Measurements from ENCODE around the gene NPW.

DNA sequence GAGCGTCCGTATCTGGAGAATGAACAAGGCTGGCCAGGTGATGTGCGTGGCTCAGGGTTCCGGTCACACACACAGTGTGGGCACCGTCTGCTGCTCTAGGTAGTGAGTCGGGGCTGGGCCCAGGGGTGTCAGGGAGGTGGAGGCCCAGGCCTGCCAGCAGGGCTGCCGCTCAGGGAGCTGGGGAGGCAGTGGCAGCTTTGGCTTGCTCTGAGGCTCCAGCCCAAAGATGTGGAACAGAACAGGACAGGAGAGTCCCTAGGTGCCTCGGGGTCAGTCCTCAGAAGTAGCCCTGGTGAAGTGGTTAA is 43.4 kb upstream of the NPW start:
- TF ChIP-seq, protein P1, sequence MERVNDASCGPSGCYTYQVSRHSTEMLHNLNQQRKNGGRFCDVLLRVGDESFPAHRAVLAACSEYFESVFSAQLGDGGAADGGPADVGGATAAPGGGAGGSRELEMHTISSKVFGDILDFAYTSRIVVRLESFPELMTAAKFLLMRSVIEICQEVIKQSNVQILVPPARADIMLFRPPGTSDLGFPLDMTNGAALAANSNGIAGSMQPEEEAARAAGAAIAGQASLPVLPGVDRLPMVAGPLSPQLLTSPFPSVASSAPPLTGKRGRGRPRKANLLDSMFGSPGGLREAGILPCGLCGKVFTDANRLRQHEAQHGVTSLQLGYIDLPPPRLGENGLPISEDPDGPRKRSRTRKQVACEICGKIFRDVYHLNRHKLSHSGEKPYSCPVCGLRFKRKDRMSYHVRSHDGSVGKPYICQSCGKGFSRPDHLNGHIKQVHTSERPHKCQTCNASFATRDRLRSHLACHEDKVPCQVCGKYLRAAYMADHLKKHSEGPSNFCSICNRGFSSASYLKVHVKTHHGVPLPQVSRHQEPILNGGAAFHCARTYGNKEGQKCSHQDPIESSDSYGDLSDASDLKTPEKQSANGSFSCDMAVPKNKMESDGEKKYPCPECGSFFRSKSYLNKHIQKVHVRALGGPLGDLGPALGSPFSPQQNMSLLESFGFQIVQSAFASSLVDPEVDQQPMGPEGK (CRISPR knock-in tag; IDR thresholded peaks at IDR 0.05; ENCODE audit: borderline replicate concordance), result no peak
- no peak for TF ChIP-seq ZNF8 (CRISPR knock-in tag; IDR thresholded peaks at IDR 0.05)
- TF ChIP-seq, protein P2, sequence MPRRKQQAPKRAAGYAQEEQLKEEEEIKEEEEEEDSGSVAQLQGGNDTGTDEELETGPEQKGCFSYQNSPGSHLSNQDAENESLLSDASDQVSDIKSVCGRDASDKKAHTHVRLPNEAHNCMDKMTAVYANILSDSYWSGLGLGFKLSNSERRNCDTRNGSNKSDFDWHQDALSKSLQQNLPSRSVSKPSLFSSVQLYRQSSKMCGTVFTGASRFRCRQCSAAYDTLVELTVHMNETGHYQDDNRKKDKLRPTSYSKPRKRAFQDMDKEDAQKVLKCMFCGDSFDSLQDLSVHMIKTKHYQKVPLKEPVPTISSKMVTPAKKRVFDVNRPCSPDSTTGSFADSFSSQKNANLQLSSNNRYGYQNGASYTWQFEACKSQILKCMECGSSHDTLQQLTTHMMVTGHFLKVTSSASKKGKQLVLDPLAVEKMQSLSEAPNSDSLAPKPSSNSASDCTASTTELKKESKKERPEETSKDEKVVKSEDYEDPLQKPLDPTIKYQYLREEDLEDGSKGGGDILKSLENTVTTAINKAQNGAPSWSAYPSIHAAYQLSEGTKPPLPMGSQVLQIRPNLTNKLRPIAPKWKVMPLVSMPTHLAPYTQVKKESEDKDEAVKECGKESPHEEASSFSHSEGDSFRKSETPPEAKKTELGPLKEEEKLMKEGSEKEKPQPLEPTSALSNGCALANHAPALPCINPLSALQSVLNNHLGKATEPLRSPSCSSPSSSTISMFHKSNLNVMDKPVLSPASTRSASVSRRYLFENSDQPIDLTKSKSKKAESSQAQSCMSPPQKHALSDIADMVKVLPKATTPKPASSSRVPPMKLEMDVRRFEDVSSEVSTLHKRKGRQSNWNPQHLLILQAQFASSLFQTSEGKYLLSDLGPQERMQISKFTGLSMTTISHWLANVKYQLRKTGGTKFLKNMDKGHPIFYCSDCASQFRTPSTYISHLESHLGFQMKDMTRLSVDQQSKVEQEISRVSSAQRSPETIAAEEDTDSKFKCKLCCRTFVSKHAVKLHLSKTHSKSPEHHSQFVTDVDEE (CRISPR knock-in tag; IDR thresholded peaks at IDR 0.05), result no peak
- TF ChIP-seq ZFP30 (CRISPR knock-in tag; IDR thresholded peaks at IDR 0.05), result no peak
- TF ChIP-seq, protein P3, sequence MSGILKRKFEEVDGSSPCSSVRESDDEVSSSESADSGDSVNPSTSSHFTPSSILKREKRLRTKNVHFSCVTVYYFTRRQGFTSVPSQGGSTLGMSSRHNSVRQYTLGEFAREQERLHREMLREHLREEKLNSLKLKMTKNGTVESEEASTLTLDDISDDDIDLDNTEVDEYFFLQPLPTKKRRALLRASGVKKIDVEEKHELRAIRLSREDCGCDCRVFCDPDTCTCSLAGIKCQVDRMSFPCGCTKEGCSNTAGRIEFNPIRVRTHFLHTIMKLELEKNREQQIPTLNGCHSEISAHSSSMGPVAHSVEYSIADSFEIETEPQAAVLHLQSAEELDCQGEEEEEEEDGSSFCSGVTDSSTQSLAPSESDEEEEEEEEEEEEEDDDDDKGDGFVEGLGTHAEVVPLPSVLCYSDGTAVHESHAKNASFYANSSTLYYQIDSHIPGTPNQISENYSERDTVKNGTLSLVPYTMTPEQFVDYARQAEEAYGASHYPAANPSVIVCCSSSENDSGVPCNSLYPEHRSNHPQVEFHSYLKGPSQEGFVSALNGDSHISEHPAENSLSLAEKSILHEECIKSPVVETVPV (CRISPR knock-in tag; IDR thresholded peaks at IDR 0.05), result no peak
- TF ChIP-seq OSR1 (CRISPR knock-in tag; IDR thresholded peaks at IDR 0.05), result no peak
- no peak for TF ChIP-seq ZC3H10 (CRISPR knock-in tag; IDR thresholded peaks at IDR 0.05)
- TF ChIP-seq GLIS3 (CRISPR knock-in tag; IDR thresholded peaks at IDR 0.05), result no peak
- no peak for TF ChIP-seq TCF4 (CRISPR knock-in tag; IDR thresholded peaks at IDR 0.05; ENCODE audit: borderline replicate concordance)
- no peak for TF ChIP-seq ZFP3 (CRISPR knock-in tag; IDR thresholded peaks at IDR 0.05)
- no peak for TF ChIP-seq CSDC2 (CRISPR knock-in tag; IDR thresholded peaks at IDR 0.05)
- TF ChIP-seq, protein P4, sequence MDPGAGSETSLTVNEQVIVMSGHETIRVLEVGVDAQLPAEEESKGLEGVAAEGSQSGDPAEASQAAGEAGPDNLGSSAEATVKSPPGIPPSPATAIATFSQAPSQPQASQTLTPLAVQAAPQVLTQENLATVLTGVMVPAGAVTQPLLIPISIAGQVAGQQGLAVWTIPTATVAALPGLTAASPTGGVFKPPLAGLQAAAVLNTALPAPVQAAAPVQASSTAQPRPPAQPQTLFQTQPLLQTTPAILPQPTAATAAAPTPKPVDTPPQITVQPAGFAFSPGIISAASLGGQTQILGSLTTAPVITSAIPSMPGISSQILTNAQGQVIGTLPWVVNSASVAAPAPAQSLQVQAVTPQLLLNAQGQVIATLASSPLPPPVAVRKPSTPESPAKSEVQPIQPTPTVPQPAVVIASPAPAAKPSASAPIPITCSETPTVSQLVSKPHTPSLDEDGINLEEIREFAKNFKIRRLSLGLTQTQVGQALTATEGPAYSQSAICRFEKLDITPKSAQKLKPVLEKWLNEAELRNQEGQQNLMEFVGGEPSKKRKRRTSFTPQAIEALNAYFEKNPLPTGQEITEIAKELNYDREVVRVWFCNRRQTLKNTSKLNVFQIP (CRISPR knock-in tag; IDR thresholded peaks at IDR 0.05; ENCODE audit: borderline replicate concordance, low read depth), result no peak
- no peak for TF ChIP-seq SNAI2 (CRISPR knock-in tag; IDR thresholded peaks at IDR 0.05)
- no peak for TF ChIP-seq ZNF70 (CRISPR knock-in tag; IDR thresholded peaks at IDR 0.05)
